DMS53 treated with DMSO at 0.1 percent for 48 hours (cell line): ENCODE measurements around the gene PINK1.
"Not testable (repeated sequence)": the region's sequence is repeated elsewhere in the genome, so short reads cannot be mapped to it uniquely, and the experiment has no call there.

Experiments used
- DNase-seq: peaks from one replicate; lab custom pipeline; 2025; ENCODE audit not compliant: unreplicated experiment; lab: John Stamatoyannopoulos, UW

Gene PINK1

DNA sequence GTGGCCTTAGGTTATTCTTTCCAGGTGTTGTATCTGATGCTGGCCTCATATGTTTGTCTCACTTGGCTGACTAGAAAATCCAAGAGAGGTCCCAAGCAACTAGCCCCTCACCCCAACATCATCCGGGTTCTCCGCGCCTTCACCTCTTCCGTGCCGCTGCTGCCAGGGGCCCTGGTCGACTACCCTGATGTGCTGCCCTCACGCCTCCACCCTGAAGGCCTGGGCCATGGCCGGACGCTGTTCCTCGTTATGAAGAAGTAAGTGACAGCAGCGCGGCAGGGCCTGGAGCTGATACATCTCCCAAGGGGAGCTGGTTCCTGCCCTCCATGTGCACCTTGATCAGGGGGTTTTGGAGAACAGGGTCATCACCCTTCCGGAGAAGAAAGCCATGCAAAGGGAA lies 11.2 kb downstream of the PINK1 start:
- DNase-seq = no peak

DNA sequence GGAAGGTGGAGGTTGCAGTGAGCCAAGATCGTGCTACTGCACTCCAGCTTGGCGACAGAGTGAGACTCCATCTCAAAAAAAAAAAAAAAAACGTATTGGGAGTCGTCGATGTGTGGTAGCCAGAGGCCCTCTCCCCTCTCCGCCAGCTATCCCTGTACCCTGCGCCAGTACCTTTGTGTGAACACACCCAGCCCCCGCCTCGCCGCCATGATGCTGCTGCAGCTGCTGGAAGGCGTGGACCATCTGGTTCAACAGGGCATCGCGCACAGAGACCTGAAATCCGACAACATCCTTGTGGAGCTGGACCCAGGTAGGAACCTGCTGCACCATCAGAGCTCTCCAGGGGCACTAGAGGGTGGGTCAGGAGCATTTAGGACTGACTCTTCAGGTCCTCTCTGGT lies 12.2 kb downstream of the PINK1 start:
- no peak for DNase-seq

DNA sequence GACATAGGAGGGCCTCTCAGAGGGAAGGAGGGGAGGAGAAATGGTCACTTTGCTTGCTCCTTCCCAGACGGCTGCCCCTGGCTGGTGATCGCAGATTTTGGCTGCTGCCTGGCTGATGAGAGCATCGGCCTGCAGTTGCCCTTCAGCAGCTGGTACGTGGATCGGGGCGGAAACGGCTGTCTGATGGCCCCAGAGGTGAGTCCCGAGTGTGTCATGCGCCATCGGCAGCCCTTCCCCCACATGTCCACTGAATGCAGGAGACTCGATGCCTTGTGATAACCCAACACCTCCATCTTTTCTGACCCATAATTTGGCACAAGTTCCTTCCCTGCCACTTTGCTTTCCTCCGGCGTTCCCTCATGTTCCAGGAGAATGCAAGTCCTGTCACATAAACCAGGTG lies 15.2 kb downstream of the PINK1 start:
- DNase-seq = no peak

DNA sequence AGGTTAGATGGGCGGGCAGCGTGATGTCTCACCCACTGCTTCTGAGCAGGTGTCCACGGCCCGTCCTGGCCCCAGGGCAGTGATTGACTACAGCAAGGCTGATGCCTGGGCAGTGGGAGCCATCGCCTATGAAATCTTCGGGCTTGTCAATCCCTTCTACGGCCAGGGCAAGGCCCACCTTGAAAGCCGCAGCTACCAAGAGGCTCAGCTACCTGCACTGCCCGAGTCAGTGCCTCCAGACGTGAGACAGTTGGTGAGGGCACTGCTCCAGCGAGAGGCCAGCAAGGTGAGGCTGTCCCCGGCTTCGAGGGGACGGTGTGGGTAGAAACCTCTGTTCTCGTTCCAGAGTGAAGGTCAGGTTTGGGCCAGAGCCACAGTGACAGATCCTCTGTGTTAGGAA lies 15.7 kb downstream of the PINK1 start:
- DNase-seq = no peak

DNA sequence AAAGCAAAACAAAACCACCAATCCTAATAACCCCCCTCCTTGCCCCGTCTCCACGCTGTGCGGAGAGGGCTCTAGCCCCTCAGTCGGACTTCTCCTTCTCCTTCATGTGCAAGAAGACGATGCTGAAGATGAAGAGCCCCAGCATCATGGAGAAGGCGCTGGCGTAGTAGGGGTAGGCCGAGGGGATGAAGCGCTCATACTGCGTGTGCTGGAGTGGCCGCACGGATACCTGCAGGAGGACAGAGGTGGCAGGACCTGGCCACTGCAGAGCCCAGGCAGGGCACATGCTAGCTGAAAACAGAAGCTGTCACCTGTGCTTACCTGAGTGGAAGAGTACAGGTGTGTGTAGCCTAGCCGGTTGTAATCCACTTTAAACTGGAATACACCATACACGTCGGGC lies 19.0 kb downstream of the PINK1 start:
- no peak for DNase-seq

DNA sequence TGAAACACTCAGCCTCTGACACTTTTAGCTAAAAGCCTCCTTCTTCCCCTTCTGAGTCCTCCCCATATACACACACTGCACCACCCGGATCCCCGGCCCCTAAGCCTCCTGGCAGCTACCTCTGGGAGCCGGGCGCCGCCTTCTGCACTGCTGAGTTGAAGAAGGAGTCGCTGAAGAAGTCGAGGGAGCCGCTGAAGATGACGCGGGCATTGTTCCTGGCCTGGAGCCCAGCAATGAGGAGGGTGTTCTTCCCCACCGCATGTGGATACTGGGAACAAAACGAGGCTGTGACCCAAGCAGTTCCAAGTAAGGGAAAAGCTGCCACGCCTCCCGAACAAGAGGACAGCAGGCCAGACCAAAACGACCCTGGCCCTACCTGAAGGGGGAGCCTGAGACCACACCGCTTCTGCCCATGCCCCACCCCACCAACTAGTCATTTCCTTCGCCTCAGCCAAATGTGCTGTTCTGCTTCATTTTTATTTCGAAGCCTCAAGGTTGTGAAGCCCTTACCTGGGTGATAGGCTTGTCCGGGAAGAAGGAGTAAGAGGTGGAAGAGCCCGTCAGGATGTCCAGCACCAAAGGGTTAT lies 20.9 kb downstream of the PINK1 start:
- no peak for DNase-seq

DNA sequence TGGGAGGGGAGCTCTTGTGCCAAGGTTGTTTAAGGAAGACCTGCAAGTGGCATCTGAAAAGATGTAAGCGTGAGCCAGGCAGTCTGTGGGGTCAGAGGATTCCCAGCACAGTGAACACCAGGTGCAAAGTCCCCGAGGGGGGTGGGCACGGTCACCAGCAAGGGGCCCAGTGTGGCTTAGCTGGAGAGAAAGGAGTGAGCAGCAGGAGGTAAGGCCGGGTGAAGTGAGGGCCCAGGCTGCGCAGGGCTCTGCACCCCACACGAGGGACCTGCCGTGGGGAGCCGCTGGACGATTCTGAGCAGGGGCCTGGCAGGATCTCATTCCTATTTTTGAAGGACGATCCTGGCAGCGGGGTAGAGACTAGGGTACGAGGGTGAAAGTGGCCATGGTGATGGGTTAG lies 23.8 kb downstream of the PINK1 start:
- DNase-seq = no peak

DNA sequence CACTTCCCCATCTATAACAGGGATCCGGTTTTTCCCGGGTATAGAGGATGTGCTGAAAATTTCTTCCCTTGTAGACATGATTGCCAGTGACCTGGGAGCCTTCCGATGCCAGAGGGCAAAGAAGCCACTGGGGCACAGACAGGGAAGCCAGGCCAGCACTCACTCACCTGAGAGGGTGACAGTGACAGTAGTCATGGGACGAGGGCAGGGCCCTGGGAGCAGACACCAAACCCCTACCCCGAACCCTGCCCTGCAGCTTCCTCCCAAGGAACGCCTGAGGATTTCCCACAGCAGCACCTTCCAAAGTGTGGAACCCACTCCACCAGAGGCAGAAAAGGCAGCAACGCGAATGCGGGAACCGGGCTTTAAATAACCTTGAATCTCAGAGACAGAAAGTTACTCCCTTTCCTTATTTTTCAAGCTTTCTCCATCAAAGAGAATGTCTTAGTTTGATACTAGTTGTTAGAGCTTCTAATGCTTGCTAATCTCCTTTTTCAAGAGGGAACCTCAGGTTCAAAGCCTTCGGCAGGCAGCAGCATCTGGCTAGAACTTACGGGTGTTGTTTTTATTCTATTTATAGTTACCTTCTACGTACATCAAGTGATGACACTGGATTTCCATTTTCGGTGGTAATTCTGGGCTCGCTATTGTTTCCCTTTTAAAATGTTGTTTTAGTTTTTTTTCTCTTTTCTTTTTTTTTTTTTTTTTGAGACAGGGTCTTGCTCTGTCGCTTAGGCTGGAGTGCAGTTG lies 25.1 kb downstream of the PINK1 start:
- no peak for DNase-seq

DNA sequence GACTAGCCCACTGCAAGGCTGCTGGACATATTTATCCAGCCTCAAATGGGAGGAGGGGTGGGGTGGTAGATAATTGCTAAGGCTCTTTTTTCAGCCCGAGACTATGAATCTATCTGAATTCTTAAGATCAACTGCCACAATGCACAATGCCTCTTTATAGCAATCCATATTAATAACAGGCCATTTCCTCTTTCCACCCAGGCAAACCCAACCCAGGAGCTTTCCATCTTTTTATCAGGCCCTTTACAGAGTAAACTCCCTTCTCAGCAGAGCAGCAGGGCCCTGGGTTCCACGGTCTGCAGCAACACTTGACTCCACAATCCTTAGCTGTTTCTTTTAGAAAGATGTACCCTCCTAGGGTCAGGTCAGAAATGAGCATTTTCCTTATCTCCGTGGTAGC lies 27.1 kb downstream of the PINK1 start:
- no peak for DNase-seq

DNA sequence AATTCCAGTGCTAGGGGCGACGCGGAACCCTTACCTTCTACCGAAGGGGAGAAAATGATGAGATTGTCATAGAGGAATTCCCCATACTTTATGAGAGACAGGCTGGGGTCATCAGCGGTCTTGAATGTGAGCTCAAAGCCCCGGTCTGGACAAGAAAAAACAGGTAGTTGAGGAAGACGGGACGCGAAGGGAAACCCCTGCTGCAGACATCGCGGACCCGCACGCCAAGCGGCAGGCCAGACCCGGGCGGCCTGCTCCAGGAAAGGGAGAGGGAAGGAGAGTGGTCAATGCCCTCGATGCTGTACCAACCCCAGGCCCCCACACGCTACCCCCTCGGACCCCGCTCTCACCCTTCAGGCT lies 27.6 kb downstream of the PINK1 start:
- DNase-seq = no peak

DNA sequence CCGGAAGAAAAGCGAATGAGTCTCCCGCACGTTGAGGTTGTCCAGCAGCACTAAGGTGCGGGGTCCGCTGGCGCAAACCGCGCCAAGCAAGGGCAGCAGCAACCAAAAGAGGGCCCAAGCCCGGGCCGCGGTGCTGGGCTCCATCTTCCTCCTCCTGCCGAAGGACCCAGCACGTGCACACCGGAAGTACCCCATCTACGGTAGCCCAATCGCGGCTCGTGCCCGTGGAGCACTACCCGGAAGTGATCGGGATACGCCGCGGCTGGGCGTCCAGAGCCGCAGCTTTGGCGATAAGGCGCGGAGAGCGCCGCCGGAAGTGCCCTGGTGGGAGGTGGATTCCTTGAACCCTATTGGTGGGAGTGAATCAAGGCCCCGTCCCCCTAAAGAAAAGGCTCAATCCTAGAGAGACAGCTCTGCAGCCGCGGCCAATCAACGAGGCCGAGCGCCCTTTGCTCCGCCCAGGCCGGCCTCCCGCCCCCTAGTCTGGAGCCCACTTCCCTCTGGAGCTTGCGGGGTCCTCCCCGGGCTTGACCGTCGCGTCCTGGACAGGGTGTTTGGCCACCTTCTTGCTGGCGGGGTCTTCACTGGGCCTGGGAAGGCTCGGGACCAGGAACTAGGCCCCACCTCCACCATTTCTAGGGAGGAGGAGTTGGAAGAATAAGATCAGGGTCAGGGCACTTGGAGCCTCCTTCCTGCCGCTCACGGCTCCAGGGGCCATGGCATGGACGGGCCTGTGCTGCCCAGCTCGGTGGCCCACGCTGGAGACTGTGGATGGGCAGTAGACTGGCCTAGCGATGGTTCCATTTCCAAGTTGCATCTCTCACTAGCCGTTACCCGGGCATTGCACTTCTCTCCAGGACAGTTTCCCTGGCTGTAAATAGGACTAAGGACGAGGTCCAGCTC lies 28.2 kb downstream of the PINK1 start, which contains the start of gene DDOST:
Gene DDOST (minus strand): TSS at position 163 of the 903 bp plus-strand sequence. CDS start 19 bp downstream, at position 144.
- DNase-seq = peak; percentile 96

DNA sequence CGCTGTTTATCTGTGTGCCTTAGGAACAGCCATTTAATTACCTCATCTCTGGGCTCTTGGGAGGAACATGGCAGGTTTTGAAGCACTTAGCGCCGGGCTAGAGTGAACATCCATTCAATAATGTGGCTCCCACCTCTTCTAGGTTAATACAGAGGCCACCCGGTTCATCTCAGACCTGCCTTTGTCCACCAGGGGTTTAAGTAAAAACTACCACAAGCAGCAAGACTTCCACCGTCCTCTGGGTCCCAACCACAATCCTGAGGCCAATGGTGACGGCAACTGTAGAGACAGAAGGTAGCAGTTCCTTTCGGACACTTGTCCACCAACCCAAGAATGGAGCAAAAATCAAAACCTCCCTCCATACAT lies 28.8 kb downstream of the PINK1 start:
- DNase-seq = no peak

DNA sequence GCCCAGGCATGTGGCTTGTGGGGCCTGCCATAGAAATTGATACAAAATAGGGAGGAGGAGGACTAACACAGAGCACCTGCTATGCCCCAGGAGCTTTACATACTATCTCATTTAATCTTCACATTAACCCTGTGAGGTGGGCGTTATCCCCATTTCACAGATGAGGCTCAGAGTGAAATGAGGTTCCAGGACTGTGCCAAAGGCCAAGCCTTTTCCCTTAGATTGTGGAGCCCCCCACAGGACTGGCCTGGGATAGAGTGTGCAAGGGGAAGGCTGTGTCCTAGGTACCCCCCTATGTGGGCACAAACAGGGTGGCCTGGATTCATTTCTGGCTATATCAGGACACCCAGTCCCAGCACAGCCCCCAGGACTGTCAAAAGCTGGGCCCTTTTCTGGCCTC lies 30.1 kb downstream of the PINK1 start:
- no peak for DNase-seq

DNA sequence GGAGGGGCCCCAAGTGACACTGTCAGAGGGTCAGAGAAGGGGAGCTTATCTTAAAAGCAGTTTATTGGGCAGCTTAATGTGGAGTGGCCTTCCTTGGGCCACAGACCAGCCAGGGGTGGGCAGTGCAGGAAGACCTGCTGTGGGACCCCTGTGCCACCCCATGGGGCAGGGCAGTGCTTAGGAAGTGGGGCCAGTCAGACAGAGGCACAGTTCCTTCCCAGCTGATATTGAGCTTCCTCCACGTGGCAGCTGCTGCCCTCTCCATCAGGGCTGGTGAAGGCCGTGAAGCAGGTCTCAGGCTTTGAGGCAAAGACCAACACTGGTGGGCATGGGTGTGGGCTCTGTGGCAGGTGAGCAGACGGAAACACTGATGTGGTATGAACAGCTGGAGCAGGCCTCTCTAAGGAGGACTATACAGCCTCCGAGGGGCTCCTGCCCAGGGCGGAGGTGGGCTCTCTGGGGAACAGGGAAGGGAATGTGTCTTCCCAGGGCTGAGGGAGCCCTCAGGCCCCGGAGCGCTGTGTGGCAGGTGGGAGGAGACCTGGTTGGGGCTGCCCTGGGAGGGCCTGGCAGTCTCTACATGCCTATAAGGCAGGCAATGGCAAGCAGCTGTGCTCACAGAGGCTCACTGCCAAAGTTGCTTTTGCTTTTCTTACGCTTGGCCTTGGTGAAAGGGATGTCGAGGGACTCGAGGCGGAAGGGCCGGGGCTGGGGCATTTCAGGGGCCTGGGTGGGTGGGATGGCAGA lies 30.9 kb downstream of the PINK1 start:
- DNase-seq = no peak

DNA sequence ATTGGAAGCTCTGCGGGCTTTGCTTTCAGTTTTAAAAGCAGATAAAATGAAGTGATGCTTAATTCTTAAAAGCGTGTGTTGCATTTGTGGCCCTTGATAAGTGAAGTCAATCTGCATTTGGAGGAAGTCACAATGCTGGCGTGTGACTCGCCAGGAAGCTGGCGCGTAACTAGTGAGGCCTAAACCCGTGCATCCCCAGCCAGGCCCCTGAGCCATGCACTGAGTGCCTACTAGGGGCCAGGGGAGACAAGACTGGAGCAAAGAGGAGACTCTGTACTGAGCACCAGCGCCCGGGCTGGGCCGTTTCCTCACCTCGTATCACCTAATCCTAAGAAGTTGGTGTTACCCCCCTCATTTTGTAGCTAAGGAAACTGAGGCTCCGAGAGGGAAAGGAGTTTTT lies 32.5 kb downstream of the PINK1 start:
- no peak for DNase-seq

DNA sequence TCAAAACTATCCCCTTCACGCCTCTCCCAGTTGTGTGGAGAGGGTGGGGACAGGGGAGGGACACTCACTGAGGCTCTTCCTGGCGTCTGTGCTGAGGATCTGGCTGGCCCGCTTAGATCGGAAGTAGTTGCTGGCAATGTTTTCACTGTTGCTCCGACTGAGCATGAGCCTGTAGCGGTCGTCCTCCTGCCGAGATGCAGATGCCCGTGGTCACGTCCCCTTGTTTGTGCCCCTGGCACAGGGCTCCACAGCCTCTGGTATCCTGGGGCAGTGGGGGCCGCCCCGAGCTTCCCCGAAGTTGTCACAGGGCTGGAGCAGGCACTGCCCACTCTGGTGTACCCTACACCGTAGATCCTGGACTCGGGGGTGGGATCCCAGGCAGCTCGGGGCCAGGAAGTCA lies 32.9 kb downstream of the PINK1 start:
- no peak for DNase-seq

DNA sequence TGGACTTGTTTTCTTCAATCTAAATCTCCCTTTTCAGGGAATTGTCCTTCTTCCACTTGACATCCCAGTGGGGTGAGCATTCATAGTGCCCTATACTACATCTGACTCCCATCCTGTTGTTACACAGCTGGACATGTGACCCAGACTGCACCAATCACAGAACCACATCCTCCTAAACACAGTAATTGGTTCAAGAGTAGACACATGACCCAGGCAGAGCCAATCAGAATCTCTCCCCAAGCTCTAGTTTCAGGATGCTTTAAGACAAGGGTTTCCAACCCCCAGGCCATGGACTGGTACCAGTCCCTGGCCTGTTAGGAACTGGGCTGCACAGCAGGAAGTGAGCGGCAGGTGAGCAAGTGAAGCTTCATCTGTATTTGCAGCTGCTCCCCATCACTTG lies 33.5 kb downstream of the PINK1 start:
- DNase-seq = no peak

DNA sequence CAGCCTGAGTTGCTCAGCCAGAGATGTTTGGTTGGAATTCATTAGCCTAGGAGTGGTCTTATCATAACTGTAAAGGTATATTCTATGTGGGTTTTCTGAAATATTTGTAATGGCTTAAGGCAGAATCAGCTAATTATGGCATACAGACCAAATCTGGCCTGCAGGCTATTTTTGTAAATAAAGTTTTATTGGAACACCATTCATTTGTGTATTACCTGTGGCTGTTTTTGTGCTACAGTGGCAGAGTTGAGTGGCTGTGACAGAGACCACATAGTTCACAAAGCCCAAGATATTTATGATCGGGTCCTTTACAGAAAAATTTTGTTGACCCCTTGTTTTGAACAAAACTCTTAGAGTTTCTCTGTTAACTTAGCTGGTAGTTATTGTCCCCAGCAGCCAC lies 35.3 kb downstream of the PINK1 start:
- DNase-seq = no peak

DNA sequence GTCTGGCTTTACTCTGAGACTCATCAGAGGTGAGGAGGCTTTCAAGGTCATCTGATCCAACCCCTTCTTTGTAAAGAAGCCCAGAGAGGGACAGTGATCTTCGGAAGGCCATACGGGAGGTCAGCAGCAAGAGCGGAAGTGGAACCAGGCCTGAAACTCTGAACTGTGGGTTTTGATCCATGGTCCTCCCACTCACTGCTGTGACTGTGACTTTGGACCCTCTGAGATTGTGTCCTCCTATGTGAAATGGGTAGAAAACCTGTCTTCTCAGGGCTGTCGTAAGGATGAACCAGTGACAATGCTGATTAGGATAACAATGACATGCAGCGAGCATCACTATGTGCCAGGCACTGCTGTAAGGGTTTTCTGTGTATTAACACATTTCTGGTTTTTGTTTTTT lies 37.7 kb downstream of the PINK1 start:
- DNase-seq = no peak

DNA sequence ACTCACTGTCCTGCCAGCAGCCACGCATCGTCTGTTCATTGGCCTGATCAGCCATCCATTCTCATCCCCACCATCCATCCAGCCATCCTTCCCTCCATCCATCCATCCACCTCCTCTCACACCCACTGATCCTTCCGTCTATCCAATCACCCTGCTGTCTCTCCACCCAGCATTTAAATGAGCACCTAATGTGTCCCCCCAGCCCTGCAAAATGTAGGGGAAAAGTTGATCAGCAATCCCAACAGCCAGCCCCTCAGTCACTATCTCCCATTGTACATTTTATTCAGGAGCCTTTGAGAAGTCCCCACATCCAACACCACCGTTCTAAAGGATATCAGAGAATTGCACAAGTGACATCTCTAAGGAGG lies 39.0 kb downstream of the PINK1 start:
- no peak for DNase-seq

DNA sequence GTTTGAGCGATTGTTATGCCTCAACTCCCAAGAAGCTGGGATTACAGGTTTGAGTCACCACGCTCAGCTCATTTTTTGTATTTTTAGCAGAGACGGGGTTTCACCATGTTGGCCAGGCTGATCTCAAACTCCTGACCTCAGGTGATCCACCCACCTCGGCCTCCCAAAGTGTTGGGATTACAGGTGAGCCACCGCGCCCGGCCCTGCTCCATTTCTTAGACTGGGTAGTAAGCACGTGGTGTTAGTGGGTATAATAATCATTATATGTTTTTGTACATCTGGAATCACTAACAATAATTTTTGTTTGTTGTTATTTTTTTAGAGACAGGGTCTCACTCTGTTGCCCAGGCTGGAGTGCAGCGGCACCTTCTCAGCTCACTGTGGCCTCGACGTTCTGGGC lies 40.4 kb downstream of the PINK1 start:
- DNase-seq = not testable (repeated sequence)
